DMS79 treated with DMSO at 0.1 percent for 48 hours (cell line): Measurements from ENCODE around the gene YY1.

ENCODE experiments used
- DNase-seq: peaks from one replicate; lab custom pipeline; 2025; lab: John Stamatoyannopoulos, UW

The YY1 gene

DNA sequence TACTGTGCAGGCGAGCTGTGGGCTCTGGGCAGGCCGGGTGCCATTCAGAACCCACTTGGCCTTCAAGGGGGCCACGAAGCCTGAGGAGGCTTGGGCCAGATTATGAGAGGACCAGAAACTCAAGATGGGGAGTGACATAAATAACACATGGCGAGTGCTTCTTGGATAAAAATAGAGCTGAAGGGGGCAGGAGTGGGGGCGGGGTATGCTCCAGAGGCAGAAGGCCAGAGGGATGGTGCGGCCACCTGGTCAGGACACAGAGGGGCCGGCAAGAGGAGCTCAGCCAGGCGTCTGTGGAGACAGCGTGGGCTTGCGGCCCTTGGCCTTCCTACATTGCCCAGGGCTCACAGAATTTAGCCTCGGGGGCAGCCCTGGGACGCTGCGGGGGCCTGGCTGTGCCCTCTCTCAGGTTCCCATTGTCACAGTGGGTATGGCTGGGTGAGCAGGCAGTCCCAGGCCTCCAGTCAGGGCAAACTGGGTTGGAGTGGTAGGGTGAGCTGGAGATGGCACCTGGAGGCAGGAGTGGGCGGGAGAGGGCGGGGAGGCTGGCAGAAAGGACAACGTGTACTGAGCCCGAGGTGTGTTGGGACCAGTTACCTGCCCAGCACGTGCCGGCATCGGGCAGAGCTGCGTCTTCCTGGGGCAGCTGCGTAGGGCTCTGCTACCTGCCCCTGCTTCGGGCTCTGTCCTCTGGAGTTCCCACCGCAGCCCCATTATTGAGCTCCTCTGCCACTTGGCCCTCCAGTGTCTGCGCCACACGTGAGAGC is 74.7 kb downstream of the YY1 start:
- DNase-seq, result no peak

DNA sequence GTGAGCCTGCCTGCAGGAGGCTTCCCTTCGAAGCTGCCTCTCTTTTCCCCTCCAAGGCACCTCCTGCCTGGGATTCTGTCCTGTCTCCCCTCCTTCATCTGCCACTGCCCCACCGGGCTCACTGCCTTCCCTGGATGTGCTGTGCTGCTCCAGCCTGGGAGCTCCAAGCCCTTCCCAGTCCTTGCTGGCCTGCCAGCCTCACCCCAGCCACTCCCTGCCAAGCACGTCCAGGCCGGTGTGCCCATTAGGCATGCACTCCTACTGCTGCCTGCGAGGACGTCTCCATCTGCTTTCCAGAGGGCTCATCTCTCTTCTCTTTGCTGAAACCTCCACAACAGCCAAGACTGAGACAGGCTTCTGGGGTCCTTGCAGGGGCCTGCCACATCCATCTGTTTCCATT is 75.8 kb downstream of the YY1 start:
- no peak for DNase-seq

DNA sequence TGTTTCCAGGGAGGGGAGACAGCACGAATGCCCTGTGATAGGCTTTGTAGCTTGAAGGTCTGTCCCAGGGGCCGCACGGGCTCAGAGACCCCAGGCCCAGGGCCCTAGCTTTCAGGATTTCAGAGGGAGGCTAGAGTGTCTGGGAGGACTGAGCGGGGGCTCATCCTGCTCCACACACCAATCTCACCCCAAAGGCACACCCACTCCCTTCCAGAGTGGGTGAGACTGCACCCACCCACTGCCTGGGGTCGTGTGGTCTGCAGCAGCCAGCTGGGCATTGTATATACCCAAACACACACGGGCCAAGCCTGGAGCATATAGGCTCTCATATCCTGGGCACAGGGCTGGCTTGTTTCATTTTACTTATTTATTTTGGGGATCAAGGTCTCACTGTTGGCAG is 78.4 kb downstream of the YY1 start:
- no peak for DNase-seq

DNA sequence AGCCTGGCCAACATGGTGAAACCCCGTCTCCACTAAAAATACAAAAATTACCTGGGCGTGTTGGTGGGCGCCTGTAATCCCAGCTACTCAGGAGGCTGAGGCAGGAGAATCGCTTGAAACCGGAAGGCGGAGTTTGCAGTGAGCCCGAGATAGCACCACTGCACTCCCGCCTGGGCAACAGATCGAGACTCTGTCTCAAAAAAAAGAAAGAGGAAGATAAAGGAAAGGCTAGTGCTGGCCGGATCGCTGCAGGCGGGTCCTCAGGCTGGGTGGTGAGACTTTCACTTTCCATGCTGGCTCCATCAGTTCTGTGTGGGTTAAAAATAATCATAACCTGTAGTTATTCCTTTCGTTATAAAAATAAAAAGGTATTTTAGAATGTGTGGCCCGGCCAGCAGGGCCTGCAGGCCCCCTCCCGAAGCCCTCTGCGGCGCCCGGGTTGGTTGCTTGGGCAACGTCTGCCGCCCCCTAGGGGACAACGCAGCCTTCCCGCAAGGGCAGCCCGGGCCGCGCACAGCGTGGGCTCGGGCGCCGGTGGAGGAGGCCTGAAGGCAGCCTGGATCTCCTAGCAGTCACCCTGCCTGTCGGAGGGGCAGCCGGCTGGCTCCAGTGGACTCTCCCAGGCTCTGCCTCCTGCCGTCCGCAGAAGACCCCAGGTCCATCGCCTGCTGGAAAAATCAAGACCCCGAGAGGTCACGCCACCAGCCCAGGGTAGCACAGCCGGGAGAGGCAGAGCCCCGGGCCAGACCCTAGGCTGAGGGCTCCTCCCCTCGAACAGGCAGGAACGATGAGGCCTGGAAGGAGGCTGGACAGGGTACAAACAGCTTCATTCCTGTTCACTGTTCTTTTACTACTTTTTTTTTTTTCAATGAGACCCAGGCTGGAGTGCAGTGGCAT is 79.2 kb downstream of the YY1 start:
- no peak for DNase-seq

DNA sequence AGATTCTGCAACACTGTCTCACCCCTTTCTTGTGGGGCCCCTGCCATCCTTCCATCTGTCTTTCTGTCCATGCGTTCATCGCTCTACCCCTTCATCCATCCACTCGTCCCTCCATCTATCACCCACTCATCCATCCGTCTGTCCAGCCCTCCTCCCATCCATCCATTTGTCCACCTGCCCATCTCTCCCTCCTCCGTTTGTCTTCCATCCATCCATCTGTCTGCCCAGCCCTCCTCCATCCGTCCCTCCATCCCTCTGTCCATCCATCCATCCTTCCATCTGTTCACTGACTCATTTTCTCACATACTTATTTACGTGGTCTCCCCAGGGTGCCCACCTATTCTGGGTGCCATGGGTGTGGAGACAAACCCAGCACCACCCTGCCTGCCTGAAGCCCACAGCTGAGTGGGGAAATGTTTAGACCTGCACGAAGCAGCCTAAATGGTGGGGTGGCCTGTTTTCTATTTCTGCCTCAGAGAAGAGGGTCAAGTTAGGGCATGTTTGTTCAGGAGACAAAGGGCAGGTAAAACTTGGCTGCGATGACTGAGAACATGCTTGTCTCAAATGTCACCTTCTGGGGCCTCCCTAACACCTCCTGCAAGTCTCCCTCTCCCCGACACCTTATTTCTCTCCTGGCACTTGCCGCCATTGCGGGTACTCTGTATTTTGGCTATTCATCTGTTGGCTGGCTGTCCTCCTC is 81.4 kb downstream of the YY1 start:
- DNase-seq, result no peak

DNA sequence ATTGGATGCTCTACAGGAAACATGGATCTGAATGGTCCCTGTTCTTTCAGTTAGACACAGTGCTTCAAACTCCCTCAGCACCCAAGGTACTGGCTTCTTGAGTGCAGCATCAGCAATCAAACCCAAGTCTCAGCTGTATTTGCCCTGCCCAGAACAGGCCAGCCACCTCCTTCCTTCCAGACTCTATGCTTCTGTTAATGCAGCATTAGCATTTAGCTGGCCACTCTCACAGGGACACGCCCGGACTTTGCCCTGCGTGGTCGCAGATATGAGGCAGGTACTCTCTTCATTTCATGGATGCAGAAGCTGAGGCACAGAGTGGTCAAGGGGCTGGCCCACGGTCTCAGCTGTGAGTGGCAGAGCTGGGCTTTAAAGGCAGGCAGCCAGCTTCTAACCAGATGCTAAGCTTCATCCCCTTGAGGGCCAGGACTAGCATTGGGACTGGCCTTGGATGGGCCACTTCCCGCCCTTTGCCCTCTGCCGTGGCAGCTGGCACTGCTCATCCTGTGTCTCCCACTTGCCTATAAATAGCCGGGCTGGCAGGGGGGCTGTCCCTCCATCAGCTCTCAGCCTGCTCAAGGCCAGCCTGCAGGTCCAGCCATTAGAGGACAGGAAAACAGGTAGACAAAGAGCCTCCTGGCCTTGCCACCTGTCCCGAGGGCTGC is 82.7 kb downstream of the YY1 start:
- DNase-seq, result no peak

DNA sequence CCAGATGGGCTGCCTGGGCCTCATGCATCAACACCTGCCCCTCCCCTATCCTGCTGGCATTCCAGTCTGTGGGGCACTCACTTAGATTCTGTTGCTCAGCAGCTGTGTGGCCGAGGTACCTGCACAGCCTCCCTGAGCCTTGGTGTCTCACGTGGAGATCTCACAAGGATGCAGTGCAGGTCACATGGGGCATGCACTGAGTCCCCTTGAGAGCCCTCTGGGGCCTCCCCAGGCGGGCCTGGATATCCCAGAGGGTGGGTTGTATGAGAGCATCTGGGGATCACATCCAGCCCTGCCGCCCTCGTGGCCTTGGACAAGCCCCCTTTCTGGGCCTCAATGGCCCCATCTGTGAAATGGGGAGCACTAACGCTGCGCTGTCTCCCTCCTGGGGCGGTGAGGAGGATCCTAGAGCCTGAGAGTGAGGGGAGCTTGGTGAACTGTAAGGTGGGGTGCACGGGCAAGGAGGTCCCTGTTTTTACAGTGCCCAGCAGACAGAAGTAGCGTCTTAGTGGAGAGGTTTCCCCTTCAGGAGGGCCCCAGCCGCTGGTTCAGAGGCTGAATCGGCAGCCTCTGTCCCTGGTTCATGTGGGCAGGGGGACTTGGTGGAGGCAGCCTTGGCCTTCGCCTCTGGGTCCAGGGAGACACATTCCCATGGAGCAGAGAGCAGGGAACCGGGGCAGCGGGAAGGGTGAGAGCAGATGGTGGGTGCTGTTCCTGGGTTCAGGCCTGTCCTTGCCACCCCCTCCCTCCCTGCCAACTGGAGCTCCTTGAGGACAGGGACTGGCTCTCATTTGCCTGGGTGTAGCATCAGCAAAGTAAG is 83.4 kb downstream of the YY1 start:
- no peak for DNase-seq

DNA sequence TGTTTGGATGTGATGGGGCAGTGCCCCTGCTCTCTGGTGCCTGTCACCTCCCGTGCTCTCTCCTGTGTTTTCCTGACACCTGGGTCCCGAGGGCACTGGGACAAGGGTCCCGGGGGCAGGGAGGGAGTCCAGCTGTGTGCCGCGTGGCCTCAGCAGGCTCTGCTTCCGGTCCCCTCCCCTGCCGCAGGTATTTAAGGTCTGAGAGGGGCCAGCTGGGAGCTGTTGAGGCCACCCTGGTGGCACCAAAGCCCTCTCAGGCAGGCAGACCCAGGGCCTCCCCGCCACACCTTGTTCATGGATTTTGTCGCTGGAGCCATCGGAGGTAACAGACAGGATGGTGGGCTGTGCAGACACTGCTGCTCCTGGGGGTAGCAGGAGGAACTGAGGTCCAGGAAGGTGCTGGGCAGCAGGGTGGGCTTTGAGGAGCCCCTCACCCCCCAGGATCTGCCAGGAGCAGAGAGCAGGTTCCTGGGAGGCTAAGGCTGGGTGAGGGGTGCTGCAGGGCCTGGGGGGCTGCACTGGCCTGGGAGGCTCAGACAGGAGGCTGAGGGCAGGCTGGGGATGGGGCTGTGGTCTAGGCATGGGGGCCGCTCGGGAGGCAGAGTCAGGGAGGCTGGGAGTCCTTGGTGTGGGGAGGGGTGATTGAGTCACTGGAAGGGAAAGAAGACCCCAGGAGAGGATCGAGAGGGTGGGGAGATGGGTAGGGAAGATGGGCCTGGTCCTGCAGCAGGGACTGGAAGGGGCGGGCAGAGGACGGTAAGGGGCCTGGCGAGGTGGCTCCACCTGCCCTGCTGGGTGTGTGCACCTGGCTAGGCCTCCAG is 84.4 kb downstream of the YY1 start, which contains the start of gene SLC25A47:
Gene SLC25A47, plus strand, starts transcription at position 219 of the 821 bp plus-strand sequence. Its CDS starts 76 bp downstream, at position 295.
- no peak for DNase-seq

DNA sequence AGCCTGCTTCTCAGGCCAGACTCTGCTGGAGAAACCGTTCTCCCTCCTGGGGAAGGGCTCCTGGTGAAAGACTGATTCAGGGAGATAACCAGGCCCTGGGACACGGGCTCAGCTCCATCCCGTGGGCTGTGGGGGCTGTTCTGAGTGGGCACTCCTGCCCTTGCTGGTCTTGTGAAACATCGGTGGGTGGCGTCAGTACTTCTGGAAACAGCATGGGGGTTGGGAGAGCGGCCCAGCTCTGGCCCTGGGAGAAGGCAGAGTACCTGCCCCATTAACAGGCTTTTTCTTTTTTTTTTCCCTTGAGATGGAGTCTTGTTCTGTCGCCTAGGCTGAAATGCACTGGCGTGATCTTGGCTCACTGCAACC is 85.0 kb downstream of the YY1 start:
- no peak for DNase-seq

DNA sequence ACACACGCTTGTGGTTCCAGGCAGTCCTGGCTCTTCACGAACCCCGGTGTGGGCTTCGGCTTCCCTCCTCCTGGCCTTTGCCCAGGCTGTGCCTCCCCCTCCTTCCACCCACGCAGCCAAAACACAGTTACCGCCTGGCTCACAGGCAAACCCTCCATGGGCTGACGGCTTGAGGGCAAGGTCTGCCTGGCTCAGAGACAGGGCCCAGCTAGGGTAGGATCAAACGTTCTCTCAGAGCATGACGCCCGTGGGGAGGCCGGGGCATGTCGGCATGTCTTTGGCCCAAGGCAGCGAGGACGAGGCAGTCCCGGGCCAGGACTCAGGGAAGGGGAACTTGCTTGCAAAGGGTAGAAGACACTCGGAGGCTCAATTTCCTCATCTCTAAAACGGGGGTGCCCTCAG is 86.3 kb downstream of the YY1 start:
- DNase-seq, result no peak

DNA sequence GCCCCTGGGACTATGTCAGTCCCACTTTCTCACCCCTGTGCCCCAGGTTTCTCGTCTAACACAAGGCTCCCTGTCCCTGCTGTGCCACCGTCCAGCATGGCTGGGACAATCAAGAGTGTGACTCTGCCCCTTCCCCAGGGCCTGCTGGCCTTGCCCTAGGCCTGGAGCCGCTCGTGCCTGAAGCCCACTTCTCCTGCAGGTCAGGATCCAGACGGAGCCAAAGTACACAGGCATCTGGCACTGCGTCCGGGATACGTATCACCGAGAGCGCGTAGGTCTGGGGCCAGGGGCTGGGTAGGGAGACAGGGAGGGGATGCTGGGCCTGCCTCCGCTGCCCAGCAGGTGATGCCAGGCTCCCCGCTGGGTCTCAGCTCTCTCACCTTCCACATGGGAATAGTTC is 87.0 kb downstream of the YY1 start:
- no peak for DNase-seq

DNA sequence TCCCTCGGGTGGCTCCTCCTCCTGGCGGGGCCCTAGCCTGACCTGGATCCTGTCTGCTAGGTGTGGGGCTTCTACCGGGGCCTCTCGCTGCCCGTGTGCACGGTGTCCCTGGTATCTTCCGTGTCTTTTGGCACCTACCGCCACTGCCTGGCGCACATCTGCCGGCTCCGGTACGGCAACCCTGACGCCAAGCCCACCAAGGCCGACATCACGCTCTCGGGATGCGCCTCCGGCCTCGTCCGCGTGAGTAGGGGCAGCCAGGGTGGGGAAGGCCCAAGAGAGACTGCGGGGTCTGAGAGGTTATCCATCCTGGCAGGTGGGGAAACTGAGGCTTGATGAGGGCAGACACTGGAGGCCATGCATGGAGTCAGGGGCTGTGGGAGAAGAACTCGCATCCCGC is 88.2 kb downstream of the YY1 start:
- DNase-seq, result no peak

DNA sequence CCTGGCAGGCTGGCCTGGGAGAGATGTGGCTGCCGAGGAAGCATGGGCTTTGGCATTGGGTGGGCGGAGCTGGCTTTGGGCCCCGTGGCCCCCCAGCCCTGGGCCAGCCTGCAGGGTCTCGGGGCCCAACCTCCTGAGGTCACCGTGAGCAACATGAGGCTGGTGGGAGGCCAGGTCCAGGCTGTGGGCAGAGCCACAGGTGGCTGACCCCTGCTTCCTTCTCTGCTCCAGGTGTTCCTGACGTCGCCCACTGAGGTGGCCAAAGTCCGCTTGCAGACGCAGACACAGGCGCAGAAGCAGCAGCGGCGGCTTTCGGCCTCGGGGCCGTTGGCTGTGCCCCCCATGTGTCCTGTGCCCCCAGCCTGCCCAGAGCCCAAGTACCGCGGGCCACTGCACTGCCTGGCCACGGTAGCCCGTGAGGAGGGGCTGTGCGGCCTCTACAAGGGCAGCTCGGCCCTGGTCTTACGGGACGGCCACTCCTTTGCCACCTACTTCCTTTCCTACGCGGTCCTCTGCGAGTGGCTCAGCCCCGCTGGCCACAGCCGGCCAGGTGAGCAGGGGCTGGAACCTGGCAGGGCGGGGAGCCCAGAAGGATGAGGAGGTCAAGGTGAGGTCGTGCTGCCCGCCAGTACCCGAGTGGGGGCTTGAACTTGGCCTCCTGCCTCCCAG is 89.7 kb downstream of the YY1 start:
- DNase-seq, result no peak

DNA sequence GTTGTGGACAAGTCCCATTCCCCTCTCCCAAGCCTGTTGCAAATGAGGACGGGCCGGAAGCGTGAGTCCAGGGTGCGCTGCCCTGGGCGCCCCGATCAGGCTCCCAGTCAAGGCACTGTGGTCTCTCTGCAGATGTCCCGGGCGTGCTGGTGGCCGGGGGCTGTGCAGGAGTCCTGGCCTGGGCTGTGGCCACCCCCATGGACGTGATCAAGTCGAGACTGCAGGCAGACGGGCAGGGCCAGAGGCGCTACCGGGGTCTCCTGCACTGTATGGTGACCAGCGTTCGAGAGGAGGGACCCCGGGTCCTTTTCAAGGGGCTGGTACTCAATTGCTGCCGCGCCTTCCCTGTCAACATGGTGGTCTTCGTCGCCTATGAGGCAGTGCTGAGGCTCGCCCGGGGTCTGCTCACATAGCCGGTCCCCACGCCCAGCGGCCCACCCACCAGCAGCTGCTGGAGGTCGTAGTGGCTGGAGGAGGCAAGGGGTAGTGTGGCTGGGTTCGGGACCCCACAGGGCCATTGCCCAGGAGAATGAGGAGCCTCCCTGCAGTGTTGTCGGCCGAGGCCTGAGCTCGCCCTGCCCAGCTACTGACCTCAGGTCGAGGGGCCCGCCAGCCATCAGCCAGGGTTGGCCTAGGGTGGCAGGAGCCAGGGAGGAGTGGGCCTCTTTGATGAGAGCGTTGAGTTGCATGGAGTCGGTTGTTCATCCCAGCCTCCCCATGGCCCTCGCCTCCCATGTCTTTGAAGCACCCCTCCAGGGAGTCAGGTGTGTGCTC is 90.5 kb downstream of the YY1 start:
- no peak for DNase-seq

DNA sequence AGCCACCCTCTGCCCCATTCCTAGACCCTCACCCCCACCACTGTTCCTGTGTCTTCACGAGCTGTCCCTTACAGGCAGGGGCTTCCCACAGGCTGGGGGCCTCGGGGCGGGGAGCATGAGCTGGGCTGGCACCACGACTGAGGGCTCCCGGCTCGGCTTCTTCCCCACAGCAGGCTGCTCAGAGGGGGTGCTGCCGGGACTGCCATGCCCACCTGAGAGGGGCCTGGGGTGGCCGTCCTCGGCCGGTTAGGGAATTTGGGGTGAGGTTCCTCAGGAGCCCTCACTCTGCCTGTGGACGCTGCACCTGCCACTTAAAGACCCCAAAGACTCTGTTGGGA is 91.0 kb downstream of the YY1 start:
- DNase-seq, result no peak

DNA sequence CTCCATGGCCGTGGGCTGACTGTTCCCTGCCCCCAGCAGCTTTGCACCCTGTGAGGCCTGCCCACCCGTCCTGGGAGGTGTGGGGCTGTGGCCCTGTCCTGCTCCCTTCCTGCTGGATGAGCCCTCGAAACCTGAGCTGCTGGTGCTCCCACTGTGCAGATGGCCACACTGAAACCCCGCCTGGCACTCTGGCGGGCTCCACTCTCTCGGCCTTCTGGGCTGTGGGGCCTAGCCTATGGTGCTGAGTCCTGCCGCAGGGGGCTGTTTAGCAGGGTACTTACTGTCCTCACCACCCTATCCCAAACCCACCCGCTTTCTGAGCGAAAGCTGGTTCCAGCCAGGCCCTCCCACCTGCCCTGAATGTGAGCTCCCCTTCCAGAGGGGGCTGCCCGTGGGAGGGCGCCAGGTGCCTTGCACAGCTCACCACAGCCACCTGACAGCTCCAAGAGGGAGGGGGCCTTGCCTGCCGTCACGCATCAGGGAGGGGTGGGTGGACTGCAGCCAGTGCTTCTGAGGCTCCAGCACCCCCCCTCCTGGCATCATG is 91.5 kb downstream of the YY1 start:
- peak; percentile 49 for DNase-seq

DNA sequence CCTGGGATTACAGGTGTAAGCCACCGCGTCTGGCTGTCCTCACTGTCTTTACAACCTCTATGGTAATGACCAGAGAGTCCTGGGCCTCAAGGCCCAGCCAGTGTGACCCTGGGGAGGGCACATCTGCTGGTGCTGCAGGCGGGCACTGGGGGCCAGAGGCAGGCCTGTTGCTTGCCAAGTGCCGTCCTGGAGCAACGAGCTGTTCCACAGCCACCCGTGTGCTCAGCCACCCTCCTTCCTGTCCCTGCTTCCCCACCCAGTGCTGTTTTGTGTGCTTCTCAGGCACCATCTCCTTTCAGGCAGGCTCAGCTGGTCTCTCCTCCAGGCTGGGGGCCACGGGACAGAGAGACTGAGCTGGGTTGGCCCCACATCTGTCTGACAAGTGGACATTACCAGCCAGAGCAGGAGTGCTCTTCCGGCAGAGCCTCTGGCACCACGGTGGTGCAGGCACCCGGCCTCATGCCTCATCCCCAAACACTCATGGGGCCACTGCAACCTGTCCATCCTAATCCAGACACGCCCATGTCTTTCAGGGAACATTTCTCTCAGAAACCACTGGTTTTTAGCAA is 93.2 kb downstream of the YY1 start:
- DNase-seq, result no peak
